NOMO-1 (cell line): ENCODE data around the gene PIGV.

ENCODE experiments used
- DNase-seq, 2 experiments: peaks; one replicate each; lab custom pipeline; 2025; ENCODE audit not compliant: unreplicated experiment in 2 of 2; lab: John Stamatoyannopoulos, UW

Gene PIGV

GRCh38 chr1:26787706-26788514 lies at the start of gene PIGV:
Gene PIGV (plus strand): TSS chr1:26787950. CDS start chr1:26790816, 2,866 bp downstream.
- peak; percentile 76 to 88 for DNase-seq

GRCh38 chr1:26739329-26739914 lies 48.3 kb upstream of the PIGV start:
- DNase-seq: no peak

DNA sequence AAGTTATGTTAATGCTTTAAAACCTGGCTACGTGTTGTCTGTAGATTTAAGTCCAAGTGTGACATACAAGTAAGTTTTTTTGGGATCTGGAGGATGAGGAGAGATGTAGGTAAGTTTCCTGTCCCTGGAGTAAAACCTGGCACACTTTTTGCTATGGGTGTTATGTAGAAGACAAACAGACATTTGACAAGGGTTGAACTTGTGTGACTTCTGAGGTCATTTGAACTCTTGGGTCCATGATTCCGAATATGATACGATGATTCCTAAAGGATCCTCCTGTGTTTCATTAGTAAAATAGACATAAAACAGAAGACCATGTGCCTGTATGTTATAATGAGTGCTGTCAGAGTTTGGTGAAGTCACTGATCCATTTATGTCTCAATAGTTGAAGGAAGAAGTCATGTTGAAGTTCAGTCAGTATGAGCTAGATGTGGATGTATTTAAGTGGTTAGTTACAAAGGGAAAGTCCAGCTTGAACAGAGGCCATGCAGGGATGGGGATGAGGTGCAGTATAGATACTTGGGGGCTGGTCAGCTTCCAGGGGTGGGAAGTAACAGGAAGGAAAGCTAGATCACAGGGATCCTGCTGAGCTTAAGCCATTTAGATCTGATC lies 47.6 kb upstream of the PIGV start:
- no peak for DNase-seq

DNA sequence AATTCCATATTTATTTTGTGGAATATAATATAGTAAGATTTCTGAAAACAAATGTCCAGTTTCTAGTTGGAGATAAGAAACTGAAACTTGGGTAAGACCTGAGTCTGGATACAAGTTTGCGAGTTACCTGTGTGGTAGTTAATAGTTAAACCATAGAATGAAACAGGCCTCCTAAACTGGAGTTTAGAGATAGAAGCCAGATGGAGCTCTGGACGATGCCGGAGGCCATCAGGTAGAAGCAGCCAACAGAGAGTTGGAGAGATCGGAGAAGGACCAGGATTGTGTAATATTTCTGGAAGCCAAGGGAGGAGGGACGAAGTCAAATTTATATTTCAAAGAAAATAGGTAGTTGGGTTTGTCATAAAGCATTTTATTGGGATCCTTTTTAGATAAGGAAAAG lies 46.8 kb upstream of the PIGV start:
- no peak for DNase-seq

DNA sequence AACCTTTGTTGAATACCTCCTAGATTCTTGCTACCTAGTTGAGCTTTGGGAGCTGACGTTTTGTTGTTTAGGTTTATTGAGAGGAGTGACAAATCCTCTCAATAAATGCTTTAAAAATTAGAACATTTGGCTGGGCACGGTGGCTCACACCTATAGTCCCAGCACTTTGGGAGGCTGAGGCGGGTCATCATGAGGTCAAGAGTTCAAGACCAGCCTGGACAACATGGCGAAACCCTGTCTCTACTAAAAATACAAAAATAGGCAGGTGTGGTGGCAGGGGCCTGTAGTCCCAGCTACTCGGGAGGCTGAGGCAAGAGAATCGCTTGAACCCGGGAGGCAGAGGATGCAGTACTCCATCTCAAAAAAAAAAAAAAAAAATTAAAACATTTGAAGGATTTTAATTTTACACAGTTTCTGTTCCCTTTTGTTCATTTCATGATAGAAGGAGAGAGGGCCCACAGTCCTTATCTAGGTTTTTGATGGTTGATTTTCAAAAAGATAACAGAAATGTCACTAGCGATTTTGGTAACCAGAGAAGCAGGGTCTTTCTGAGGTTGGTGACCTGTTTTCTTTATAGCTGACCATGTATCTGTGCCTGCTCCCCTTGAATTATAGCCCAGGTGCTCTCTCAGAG lies 44.2 kb upstream of the PIGV start:
- no peak for DNase-seq

DNA sequence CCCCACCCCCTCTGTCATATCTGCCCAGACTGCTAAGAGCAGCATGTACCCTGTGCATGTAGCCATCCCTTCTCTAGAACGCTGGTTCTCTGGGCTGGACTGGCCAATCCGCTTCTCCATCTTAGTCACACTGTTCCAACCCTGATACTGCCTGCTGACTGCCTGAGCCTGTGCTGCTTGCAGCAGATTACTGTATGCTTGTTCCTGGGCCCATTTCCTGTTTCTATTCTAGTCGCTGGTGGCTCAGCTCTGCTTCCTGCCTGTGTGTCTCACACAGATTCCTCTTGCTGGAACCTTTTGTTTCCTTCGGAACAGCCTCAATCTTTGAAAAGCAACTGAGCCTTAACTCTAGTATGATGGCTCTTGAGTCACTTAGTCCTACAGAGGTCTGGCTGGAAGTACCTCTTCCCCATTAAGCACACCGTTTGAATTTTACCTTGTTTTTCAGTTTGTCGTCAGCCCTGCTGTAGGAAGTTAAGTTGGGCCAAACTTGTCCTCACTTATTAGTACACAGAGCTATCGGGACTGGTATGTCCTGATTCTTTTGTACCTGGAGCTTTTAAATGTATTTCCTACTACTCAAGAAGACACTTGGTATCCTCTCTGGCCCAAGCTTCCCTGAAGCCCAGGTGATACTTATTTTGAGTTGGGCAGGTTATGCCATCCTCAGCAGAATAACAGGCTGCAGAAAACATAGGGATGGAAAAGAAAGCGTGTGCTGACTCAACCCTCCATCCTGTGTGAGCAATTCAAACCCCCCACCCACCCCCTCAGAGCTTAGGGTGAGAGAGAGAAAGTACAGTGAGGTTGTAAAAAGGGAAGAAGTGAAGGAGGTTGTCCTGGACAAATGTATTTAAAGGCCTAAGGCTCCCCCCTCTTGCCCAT lies 43.4 kb upstream of the PIGV start:
- DNase-seq: peak; percentile 92 to 96

DNA sequence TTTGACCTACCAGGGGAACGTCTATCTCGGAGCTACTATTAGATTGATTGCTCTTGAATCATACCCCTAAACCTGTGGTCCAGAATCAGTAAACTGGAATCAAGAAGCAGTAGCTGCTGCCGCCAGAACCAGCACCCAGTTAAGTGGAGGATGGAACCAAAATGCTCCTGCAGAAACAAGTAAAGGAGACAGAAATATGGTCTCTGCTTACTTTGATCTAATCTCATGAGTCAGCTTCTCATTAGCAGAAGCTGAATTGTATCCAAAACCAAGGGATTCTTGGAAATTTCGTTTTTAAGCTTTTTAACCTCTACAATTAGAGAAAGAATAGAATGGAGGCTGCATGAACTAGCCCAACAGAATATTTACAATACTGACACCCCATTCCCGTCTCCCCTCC lies 42.6 kb upstream of the PIGV start:
- DNase-seq: no peak

DNA sequence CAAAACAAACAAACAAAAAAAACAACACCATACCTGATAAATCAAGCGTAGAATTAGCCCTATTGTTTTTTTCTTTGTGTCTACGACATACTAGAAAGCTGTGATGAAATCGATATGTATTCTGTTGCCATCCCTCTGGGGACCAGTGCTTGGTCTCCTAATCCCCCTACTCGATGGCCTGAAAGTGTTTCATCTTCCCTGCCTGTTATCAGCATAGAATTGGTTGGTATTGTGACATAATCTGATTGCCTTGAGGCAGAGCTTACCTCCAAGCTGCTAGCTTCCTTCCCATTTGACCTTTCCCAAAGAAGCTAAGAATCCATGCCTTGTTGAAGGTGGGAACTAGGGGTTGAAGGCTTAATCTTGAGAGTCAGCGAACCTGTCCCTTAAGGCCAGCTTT lies 40.7 kb upstream of the PIGV start:
- no peak for DNase-seq

DNA sequence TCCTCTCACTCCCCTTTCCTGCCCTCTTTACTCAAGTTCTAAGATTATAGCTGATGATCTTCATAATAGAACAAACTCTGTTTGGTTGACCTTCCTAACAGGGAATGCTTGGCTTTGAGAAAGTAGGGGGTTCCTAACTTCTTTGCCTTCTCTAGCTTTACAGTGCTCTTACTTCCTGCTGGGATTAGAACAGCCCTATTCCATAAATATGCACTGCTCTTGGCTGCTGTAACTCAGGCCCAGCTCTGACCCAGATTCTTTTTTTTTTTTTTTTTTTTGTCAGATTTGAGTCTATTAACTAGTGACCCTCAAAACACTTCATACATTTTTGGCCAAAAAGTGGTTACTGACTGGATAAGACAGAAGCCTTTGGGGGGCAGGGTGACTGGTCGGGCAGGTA lies 39.4 kb upstream of the PIGV start:
- no peak for DNase-seq

- DNase-seq: no peak
Observed at GRCh38 chr1:26749458-26749857, 38.3 kb upstream of the PIGV start.

DNA sequence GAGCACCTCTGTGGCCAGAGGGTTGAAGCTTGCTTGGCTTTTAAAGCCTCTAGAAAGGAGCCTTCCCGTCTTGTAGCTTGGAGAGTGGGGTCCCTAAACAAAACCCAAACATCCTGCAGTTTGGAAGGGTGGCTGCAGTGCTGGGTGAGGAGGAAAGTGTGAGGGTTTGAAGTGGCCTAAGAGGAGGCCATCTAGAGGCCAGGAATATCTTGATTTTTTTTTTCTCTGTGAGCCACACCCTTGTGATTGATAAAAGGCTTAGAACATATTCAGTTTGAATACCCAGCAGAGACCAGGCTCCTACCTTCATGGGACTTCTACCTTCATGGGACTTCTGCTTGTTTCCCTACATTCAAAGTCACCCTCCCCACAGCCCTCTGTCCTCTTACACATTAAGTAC lies 37.3 kb upstream of the PIGV start:
- no peak for DNase-seq

GRCh38 chr1:26752519-26752918 lies 35.2 kb upstream of the PIGV start:
- no peak for DNase-seq

DNA sequence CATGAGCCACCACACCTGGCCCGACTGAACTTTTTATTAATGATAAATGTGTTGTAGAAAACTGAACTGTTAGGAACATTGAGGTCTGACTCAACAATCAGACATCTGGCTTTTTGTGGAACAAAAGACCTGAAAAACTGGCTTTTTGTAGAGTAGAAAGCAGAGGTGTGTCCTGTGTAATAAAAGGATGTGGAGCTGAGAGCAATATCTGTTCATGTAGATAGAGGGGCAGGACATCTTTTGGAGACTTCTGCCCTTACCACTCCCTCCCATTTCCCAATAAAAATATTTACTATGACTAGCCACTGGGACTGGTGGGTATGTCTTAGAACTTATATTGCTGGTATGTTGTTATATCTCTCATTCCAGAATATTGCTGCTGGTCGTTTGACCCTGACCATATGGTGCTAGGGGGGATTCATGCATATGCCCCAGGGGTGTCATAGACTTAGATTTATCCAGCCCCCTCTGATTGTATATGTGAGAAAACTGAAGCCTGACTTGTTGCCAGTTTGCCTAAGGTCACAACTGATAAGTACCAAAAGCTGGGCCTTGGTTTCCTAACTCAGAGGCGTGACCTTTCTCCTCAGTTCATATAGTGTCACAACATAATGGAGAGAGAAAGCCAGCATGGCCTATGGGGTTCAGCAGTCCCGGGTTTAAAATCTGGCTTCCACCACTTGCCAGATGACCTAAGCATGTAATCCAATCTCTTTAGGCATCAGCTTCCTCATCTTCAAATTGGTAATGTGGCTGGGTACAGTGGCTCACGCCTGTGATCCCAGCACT lies 33.5 kb upstream of the PIGV start:
- no peak for DNase-seq

DNA sequence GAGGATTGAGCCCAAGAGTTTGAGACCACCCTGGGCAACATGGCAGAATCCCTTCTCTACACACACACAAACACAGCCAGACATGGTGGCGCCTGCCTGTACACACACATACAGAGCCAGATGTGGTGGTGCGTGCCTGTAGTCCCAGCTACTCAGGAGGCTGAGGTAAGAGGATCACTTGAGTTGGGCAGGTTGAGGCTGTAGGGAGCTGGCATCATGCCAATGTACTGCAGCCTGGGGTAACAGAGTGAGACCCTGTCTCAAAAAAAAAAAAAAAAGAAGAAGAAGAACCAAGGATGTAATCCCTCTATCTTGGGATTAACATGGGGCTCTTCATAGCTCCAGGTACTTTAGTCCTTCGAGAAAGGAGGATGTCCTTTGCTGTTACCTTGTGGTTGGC lies 29.4 kb upstream of the PIGV start:
- DNase-seq: no peak

DNA sequence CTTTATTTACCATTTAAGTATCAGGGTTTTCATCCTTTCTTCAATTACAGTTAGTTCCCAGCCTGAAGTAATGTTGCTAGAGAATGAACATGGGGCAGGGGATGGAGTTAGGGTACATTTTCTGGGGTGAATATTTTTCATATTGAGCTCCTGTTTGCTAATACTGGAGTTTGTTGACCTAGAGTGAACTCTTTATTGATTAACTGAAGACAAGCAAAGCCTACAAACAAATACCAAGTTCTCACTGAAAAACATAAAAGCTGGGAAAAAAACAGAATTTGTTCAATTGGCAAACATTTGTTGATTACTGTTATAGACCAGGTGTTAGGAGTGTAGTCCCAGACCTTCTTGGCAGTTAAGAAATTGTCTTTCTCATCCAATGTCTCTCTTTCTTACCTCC lies 28.2 kb upstream of the PIGV start:
- DNase-seq: no peak

GRCh38 chr1:26761217-26761616 lies 26.5 kb upstream of the PIGV start:
- DNase-seq: no peak

- no peak for DNase-seq
Observed at GRCh38 chr1:26767714-26768113, 20.0 kb upstream of the PIGV start.

- no peak for DNase-seq
Observed at GRCh38 chr1:26768755-26769154, 19.0 kb upstream of the PIGV start.

DNA sequence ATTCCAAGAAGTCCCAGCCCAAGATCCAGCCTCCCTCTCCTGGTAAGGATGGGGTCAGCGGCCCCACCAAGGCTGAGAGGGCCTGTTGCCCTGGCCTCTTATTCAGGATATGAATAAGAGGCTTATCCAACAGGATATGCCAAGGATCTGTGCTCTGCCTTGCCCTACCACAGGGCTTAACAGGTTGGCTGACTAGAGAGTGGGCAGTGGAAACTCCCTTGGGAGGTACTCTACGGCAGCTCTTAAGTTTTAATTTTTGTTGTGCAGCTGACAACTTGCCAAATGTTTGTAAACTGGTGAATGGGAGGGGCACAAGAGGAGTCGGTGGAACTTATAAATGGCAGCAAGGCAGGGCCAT lies 16.5 kb upstream of the PIGV start:
- DNase-seq: no peak
